Fibroblast of villous mesenchyme (primary cell): Measurements from ENCODE around the gene TBC1D22B. TPM values are rescaled to one million over a fixed set of nuclear protein-coding genes. Genes with fewer than 3 reads are reported as not detected.

ENCODE experiments used
- DNase-seq: peaks from one replicate; pipeline ENCODE4 v3.0.0-alpha.2; 2010; ENCODE audit warnings: low read depth
- H3K4me3 ChIP-seq: 2 replicates; pipeline ENCODE4 v1.5.1; 2011; ENCODE audit warnings: low read depth, mild to moderate bottlenecking, low read length
- CTCF ChIP-seq: IDR thresholded peaks from 2 replicates; pipeline ENCODE4 v1.5.1; 2012; ENCODE audit warnings: low read depth, mild to moderate bottlenecking, low read length; ENCODE audit not compliant: insufficient read depth
- total RNA-seq: library from RNA; depleted of rRNA; stranded (reverse); fragments of >200 nt; gene quantifications from 2 replicates; pipeline ENCODE4 v1.2.3, GENCODE V29; 2012

The TBC1D22B gene
- total RNA-seq, 1 donor, result 10.8 TPM

GRCh38 chr6:37261198-37261597, 3.6 kb downstream of the TBC1D22B start:
- DNase-seq, result no peak
- TF ChIP-seq CTCF, result no peak
- H3K4me3 ChIP-seq, result no peak overlapping the region

- TF ChIP-seq CTCF, result no peak
- H3K4me3 ChIP-seq, result no peak overlapping the region
- no peak for DNase-seq
These were observed 5.0 kb downstream of the TBC1D22B start for GRCh38 chr6:37262446-37263026.

DNA sequence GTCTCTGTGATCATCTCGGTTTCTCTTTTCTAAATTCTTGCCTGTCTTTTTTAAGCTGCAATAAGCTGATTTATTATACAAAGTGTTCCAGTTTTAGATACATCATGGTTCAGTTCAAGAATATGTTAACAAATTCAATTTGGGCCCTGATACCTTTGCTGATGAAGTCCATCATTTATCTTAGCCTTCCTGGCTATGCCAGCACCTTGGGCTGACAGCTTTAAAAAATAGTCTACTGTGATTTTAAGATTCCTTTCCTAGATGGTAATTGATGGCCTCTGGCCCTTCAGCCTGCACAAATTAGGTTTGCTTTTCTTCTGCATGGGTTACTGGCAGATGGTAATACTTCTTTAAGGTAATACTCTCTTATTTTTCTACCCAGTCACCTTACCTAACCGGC, 7.4 kb downstream of the TBC1D22B start:
- TF ChIP-seq CTCF, result no peak
- no peak for DNase-seq
- no peak overlapping the region for H3K4me3 ChIP-seq

DNA sequence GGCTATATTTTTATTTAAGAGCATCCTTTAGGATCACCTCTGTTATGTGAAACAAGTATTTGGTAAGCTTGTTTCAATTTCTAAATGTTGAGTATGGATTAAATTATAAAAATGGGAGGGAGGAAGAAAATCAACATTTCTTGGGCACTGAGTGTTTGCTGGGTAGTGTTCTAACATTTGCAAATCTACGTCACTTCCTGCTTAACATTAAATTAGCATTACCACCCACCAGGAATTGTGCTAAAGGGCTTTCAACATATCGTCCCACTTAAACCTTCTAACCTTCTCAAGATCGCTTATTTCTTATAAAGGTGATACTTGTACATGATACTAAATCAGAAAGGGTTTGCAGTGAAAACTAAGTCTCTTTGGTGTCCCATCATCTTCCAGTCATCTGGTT, 8.3 kb downstream of the TBC1D22B start:
- no peak overlapping the region for H3K4me3 ChIP-seq
- TF ChIP-seq CTCF, result no peak
- no peak for DNase-seq

- TF ChIP-seq CTCF, result no peak
- no peak for DNase-seq
- no peak overlapping the region for H3K4me3 ChIP-seq
These were observed 11.5 kb downstream of the TBC1D22B start for GRCh38 chr6:37269105-37269504.

- DNase-seq, result no peak
- no peak overlapping the region for H3K4me3 ChIP-seq
- no peak for TF ChIP-seq CTCF
These were observed 15.4 kb downstream of the TBC1D22B start for GRCh38 chr6:37272834-37273566.
